Stomach (tissue), 9 donors: ENCODE measurements around the gene BRD7. TPM values are rescaled to one million over a fixed set of nuclear protein-coding genes. Genes with fewer than 3 reads are reported as not detected.
"Not testable (repeated sequence)": the region's sequence is repeated elsewhere in the genome, so short reads cannot be mapped to it uniquely, and the experiment has no call there.

Experiments used
- DNase-seq, 2 donors: peaks; one replicate each; pipeline versions ENCODE4 v3.0.0 to v3.0.0-alpha.2; 2013 to 2019
- H3K27ac ChIP-seq, 5 donors: fragments of 200-600 bp in 4 of 5; sonication (generic) in 4 of 5; one replicate each; pipeline ENCODE4 v1.5.1; 2013 to 2019; ENCODE audit warnings: mild to moderate bottlenecking in 1 of 5, moderate library complexity in 1 of 5
- H3K27me3 ChIP-seq, 3 donors: fragments of 200-600 bp; sonication (generic); one replicate each; pipeline ENCODE4 v1.5.1; 2017 to 2019; ENCODE audit warnings: mixed run types in 1 of 3
- H3K36me3 ChIP-seq, 4 donors: fragments of 200-600 bp; sonication (generic); 1 replicate in 3 of 4; 2 replicates in 1 of 4; pipeline ENCODE4 v1.5.1; 2016 to 2019
- H3K4me1 ChIP-seq, 4 donors: fragments of 200-600 bp; sonication (generic); one replicate each; pipeline ENCODE4 v1.5.1; 2016 to 2019
- H3K4me3 ChIP-seq, 4 donors: fragments of 200-600 bp; sonication (generic) in 3 of 4; one replicate each; pipeline ENCODE4 v1.5.1; 2016 to 2019; ENCODE audit warnings: mild to moderate bottlenecking in 1 of 4
- H3K9me3 ChIP-seq, 4 donors: fragments of 200-600 bp; sonication (generic); one replicate each; pipeline ENCODE4 v1.5.1; 2016 to 2019
- EP300 ChIP-seq: sonication (generic); formaldehyde crosslinking; IDR thresholded peaks from one replicate; pipeline ENCODE4 v1.6.1; 2017; ENCODE audit warnings: antibody characterized with exemption
- POLR2A ChIP-seq, 4 donors: fragments of 450-650 bp; IDR thresholded peaks; one replicate each; pipeline ENCODE4 v1.6.1; 2016; ENCODE audit warnings: antibody characterized with exemption in 4 of 4, control low read depth in 2 of 4, mild to moderate bottlenecking in 1 of 4, moderate library complexity in 1 of 4
- POLR2AphosphoS5 ChIP-seq, 3 donors: sonication (generic); formaldehyde crosslinking; IDR thresholded peaks; one replicate each; pipeline ENCODE4 v1.6.1; 2016; ENCODE audit warnings: antibody characterized with exemption in 3 of 3
- WGBS, 5 donors: extraction: QIAGEN DNeasy Blood & Tissue Kit in 3 of 5; methylation state at CpG; one replicate each; pipeline versions ENCODE4 v1.1.5 to v1.1.7; 2013 to 2018; 5-methylcytosine and 5-hydroxymethylcytosine counted together
- intact Hi-C: fragments of 100-400 bp; cut with DNase I; formaldehyde crosslinking; loops from one replicate; pipeline ENCODE4 v1.15.1; 2023; ENCODE audit warnings: low total_unique reads
- polyA plus RNA-seq, 3 donors: library from polyadenylated mRNA; stranded (reverse); fragments of 200-250 nt; gene quantifications; one replicate each; pipeline ENCODE4 v1.2.3, GENCODE V29; 2013
- total RNA-seq, 5 donors: library from RNA; depleted of rRNA; stranded (reverse); fragments of >200 nt; gene quantifications; one replicate each; pipeline versions ENCODE4 v1.1.0 to v1.2.3, GENCODE V29; 2014 to 2016
- TF ChIP-seq, protein P1 (sequence below), 7 experiments: fragments of 450-650 bp in 4 of 7; fragments of 200-600 bp in 3 of 7; sonication (generic) in 3 of 7; IDR thresholded peaks; one replicate each; pipeline ENCODE4 v1.5.1; 2016 to 2019; ENCODE audit warnings: antibody characterized with exemption in 7 of 7, control low read depth in 2 of 7, mild to moderate bottlenecking in 1 of 7
- donor health status: healthy with polysubstance abuse.
- donor health status: Bipolar disorder and iron deficiency.
- donor health status: healthy.

BRD7 gene
- total and polyA plus RNA-seq, 8 donors: 9.3 to 71.8 (median 37.3) TPM

DNA sequence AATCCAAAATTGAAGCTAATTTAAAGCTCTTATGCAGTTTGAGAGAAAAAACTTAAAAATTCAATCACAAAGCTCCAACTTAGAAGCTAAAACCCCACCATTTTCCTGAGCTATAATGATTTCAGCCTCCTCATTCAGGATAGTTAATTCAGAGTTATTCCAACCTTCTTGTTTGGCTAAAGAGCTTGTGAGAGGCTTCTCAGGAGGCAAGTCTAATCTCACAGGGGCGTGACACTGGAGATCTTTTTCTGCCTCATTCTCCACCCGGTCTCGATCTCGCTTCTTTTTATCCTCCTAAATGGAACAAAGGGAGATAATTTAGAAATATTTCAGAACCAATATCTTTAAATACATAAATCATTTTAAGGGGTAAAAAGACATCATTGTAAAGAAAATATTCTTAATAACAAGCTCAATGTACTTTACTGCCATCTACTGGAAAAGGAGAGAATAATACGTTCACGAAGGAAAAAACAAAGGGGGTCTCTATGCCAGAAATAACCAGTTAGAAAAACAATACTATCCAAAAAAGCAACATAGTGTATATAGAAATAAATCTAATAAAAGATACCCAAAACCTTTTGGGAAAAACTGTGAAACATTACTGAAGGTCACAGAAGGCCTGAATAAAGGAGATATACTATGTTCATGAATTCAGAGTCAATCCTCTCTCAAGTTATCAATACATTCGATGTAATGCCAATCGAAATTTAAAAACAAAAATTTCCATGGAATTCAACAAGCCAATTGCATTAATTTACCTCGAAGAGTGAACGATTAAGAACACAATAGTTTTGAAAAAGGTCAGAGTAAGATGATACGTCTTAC, 13.9 kb downstream of the BRD7 start:
- Histone ChIP-seq H3K9me3 (no peaks in the 10 kb centered on the region), H3K4me1 (peaks cover under 1 to 33% (median 14%) of the 10 kb centered on the region in 4 donors), H3K27me3 (no peaks in the 10 kb centered on the region), H3K27ac (no peak overlapping the region), H3K4me3 (no peak overlapping the region), H3K36me3 (peaks cover 16 to 63% (median 58%) of the 10 kb centered on the region in 4 donors)
- intact Hi-C loops: loop anchor here (10.0 kb wide), 1 partner anchor 140 kb away; no protein-coding TSS in a partner anchor
- no peak for DNase-seq
- TF ChIP-seq EP300 (no peak), POLR2AphosphoS5 (IDR thresholded peaks at IDR 0.05) (no peak)
- TF ChIP-seq, protein P1, sequence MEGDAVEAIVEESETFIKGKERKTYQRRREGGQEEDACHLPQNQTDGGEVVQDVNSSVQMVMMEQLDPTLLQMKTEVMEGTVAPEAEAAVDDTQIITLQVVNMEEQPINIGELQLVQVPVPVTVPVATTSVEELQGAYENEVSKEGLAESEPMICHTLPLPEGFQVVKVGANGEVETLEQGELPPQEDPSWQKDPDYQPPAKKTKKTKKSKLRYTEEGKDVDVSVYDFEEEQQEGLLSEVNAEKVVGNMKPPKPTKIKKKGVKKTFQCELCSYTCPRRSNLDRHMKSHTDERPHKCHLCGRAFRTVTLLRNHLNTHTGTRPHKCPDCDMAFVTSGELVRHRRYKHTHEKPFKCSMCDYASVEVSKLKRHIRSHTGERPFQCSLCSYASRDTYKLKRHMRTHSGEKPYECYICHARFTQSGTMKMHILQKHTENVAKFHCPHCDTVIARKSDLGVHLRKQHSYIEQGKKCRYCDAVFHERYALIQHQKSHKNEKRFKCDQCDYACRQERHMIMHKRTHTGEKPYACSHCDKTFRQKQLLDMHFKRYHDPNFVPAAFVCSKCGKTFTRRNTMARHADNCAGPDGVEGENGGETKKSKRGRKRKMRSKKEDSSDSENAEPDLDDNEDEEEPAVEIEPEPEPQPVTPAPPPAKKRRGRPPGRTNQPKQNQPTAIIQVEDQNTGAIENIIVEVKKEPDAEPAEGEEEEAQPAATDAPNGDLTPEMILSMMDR (IDR thresholded peaks at IDR 0.05): peak in 4 of 7 experiments; percentile 38 to 62 (median 48)
- 75 to 82% (median 79%) methylated on average over 11 of the region's 11 CpGs for WGBS, 5 donors

DNA sequence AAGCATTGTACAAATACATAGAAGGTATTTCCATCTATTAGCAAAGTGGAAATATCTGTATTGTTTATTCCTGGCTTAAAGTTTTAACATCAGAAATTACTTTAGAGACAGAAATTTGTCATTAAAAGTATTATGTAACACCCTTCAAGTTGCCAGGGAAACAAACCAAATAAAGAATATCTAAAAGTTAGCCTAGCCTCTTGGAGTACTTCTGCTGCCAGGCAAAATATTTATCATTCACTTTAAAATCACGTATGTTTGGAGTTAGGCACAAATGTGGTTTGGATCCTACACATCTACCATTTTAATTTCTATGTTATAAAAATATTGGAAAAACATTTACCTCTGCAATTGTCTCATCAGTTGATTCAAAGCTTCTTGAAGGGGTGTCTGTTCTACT, 14.7 kb downstream of the BRD7 start:
- no peaks in the 10 kb centered on the region for H3K9me3 ChIP-seq
- H3K27me3 ChIP-seq: no peaks in the 10 kb centered on the region
- H3K4me3 ChIP-seq: no peak overlapping the region
- 29 to 53% (median 41%) methylated on average over 1 of the region's 1 CpG for WGBS, 5 donors
- TF ChIP-seq POLR2A (IDR thresholded peaks at IDR 0.05): no peak
- TF ChIP-seq EP300: no peak
- no peak for TF ChIP-seq POLR2AphosphoS5 (IDR thresholded peaks at IDR 0.05)
- TF ChIP-seq, protein P1 (IDR thresholded peaks at IDR 0.05): no peak
- H3K27ac ChIP-seq: no peak overlapping the region
- peaks cover 21 to 70% (median 64%) of the 10 kb centered on the region in 4 donors for H3K36me3 ChIP-seq
- intact Hi-C loops: loop anchor here (10.0 kb wide), 1 partner anchor 139 kb away; no protein-coding TSS in a partner anchor
- no peak for DNase-seq
- peaks cover 0 to 25% (median 9%) of the 10 kb centered on the region in 4 donors for H3K4me1 ChIP-seq

DNA sequence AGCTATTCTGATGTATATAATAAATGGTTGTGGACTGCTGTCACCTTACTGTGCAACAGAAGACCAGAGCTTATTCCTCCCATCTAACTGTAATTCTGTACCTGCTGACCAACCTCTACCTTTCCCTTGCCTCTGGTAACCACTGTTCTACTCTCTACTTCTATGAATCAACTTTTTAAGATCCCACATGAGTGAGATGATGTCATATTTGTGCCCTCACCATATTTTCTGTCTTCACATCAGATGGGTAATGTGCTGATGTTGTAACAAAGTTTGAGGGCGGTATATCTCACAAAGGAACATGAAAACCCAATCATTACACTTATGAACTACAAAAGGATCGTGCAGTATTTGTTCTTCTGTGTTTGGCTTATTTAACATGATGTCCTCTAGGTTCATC, 16.8 kb downstream of the BRD7 start:
- TF ChIP-seq, protein P1 (IDR thresholded peaks at IDR 0.05): no peak
- no peak for TF ChIP-seq POLR2A (IDR thresholded peaks at IDR 0.05)
- no peak for TF ChIP-seq EP300
- no peak for TF ChIP-seq POLR2AphosphoS5 (IDR thresholded peaks at IDR 0.05)
- Histone ChIP-seq H3K27me3 (no peaks in the 10 kb centered on the region), H3K4me3 (no peak overlapping the region), H3K27ac (no peak overlapping the region), H3K9me3 (no peaks in the 10 kb centered on the region), H3K36me3 (peaks cover 22 to 68% (median 60%) of the 10 kb centered on the region in 4 donors), H3K4me1 (peaks cover 0 to 18% (median 5%) of the 10 kb centered on the region in 4 donors)
- 89 to 99% (median 95%) methylated on average over 2 of the region's 2 CpGs for WGBS, 5 donors
- DNase-seq: no peak
- intact Hi-C loops: loop anchor here (10.0 kb wide), 1 partner anchor 137 kb away; no protein-coding TSS in a partner anchor

DNA sequence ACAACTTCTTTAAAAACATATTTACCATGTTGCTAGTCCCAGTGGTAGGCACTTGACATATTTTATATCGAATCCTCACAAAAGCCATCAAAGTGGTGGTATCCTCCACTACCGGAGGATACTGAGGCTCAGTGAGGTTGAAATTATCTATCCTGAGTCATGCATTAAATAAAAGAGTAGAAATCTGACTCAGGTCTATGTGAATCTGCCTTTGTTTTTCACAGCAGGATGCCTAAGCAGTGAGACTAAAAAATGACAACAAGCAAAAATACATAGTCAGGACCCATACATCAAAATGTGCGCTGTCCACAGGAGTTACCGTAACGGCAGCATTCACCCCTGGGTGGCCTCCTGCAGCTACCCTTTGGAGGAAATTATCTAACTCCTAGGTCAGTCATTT, 17.7 kb downstream of the BRD7 start:
- Histone ChIP-seq H3K9me3 (no peaks in the 10 kb centered on the region), H3K27me3 (no peaks in the 10 kb centered on the region), H3K36me3 (peaks cover 22 to 65% (median 61%) of the 10 kb centered on the region in 4 donors), H3K4me3 (no peak overlapping the region), H3K4me1 (peaks cover 0 to 10% (median 4%) of the 10 kb centered on the region in 4 donors), H3K27ac (no peak overlapping the region)
- 95 to 97% (median 96%) methylated on average over 5 of the region's 5 CpGs for WGBS, 5 donors
- no peak for DNase-seq
- intact Hi-C loops: loop anchor here (10.0 kb wide), 1 partner anchor 136 kb away; no protein-coding TSS in a partner anchor
- no peak for TF ChIP-seq POLR2A (IDR thresholded peaks at IDR 0.05)
- TF ChIP-seq, protein P1 (IDR thresholded peaks at IDR 0.05): no peak
- no peak for TF ChIP-seq EP300
- TF ChIP-seq POLR2AphosphoS5 (IDR thresholded peaks at IDR 0.05): no peak

DNA sequence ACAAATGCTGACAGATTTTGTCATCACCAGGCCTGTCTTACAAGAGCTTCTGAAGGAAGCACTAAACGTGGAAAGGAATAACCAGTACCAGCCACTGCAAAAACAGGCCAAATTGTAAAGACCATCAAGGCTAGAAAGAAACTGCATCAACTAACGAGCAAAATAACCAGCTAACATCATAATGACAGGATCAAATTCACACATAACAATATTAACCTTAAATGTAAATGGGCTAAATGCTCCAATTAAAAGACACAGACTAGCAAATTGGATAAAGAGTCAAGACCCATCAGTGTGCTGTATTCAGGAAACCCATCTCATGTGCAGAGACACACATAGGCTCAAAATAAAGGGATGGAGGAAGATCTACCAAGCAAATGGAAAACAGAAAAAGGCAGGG, 23.6 kb downstream of the BRD7 start:
- Histone ChIP-seq H3K4me1 (peaks cover 0 to 11% (median 4%) of the 10 kb centered on the region in 4 donors), H3K36me3 (peaks cover 13 to 60% (median 51%) of the 10 kb centered on the region in 4 donors)
- H3K27ac ChIP-seq, intact Hi-C loops, H3K9me3 ChIP-seq, H3K27me3 ChIP-seq, DNase-seq, H3K4me3 ChIP-seq: not testable (repeated sequence)
- 95 to 100% (median 96%) methylated on average over 2 of the region's 2 CpGs for WGBS, 5 donors

DNA sequence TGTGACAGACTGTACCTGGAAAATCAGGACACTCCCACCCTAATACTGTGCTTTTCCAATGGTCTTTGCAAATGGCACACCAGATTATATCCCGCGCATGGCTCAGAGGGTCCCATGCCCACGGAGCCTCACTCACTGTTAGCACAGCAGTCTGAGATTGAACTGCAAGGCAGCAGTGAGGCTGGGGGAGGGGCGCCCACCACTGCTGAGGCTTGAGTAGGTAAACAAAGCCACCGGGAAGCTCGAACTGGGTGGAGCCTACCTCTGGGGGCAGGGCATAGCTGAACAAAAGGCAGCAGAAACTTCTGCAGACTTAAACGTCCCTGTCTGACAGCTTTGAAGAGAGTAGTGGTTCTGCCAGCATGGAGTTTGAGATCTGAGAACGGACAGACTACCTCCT, 25.2 kb downstream of the BRD7 start:
- H3K9me3 ChIP-seq, H3K4me3 ChIP-seq, H3K27ac ChIP-seq, intact Hi-C loops, H3K27me3 ChIP-seq, DNase-seq: not testable (repeated sequence)
- peaks cover 7 to 59% (median 45%) of the 10 kb centered on the region in 4 donors for H3K36me3 ChIP-seq
- peaks cover 0 to 20% (median 8%) of the 10 kb centered on the region in 4 donors for H3K4me1 ChIP-seq
- WGBS, 5 donors: 60 to 73% (median 63%) methylated on average over 6 to 8 of the region's 8 CpGs
